Fibroblast of gingiva (primary cell): ENCODE data around the gene VRTN.
A peak's percentile ranks its signal among the peaks of the same experiment; 100 is the strongest.
"Not testable (repeated sequence)": the region's sequence is repeated elsewhere in the genome, so short reads cannot be mapped to it uniquely, and the experiment has no call there.

Experiments used
- DNase-seq: peaks from one replicate; pipeline ENCODE4 v3.0.0-alpha.2; 2011; ENCODE audit warnings: low read depth

VRTN gene

DNA sequence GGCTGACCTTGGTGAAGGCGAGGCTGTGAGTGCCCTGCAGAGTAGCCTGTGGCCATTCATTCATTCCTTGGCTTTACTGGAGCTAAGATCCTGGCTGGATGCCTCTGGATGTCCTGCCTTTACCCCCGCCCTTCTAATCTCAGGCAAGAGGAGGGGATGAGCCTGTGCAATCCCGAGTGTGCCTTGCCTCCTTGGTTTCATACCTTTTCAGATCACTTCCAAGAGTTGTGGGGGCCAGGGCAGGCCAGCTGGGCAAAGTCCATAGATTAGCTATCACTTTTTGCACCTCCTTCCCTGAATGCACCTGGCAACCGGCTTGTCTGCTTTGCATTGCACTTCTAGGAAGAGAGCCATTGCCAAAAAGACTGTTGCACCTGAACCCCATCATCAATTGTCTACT, 1.5 kb downstream of the VRTN start:
- no peak for DNase-seq

DNA sequence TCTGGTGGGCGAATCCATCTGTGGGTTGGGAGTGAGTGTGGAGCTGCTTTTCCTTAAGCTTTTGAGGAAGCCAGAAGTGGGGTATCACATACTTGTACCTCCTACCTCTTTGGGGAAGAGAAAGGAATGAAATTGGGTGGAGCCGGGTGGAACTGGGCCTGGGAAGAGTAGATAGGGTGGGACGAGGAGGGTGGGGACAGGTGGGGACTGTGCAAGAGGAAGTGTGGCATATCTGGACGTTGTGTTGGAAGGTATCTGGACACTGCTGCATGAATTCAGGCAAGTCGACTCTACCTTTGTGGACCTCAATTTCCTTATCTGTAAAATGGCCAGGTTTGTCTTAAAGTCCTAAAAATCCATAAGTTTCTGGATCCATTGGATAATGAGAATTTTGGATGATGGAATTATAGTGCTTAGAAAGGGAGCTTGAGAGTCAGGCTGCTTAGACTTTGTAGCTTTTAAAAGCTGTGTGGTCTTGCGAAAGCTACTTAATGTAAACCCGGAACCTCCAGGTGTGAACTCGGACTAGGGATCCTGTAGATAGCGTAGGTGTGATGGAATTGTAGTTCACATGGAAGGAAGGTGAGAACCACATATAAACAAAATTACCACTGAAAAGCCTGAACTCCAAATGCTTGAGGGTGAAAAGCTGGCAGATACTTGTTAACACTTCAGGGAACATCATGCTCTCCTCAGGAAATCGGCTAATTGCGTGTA, 2.1 kb downstream of the VRTN start:
- no peak for DNase-seq

DNA sequence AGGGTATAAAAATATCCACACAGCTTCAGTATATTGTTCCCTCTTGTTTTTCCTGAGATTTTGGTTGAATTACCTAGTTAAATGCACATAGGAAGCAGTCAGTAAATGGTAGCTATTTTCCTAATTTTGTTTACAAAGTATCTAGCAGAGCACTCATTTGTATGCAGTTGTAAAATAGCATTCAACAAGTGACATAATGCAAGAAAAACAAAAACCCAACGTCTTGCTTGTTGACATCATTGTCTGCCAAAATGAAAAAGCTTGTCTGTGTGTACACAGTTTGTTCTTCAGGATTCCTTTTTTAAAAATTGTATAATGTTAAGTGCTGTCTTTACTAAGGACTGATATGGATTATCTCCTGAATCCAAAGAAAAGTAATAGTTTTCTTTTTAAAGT, 2.7 kb downstream of the VRTN start:
- DNase-seq: no peak

DNA sequence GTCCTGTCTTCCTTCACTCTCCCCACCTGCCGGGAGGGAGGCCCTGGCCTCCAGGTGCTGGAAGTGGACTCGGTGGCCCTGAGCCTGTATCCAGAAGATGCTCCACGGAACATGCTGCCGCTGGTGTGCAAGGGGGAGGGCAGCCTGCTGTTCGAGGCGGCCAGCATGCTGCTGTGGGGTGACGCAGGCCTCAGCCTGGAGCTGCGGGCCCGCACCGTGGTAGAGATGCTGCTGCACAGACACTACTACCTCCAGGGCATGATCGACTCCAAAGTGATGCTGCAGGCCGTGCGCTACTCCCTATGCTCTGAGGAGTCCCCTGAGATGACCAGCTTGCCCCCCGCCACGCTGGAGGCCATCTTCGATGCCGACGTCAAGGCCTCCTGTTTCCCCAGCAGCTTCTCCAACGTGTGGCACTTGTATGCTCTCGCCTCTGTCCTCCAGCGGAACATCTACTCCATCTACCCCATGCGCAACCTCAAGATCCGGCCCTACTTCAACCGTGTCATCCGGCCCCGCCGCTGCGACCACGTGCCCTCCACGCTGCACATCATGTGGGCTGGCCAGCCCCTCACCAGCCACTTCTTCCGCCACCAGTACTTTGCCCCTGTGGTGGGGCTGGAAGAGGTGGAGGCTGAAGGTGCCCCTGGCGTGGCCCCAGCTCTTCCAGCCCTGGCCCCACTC, 8.8 kb downstream of the VRTN start:
- DNase-seq: no peak

DNA sequence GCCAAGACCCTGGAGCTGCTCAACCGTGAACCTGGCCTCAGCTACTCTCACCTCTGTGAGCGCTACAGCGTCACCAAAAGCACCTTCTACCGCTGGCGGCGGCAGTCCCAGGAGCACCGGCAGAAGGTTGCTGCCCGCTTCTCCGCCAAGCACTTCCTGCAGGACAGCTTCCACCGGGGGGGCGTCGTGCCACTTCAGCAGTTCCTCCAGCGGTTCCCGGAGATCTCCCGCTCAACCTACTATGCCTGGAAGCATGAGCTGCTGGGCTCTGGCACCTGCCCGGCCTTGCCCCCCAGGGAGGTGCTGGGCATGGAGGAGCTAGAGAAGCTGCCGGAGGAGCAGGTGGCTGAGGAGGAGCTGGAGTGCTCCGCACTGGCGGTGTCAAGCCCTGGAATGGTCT, 9.3 kb downstream of the VRTN start:
- DNase-seq: no peak

DNA sequence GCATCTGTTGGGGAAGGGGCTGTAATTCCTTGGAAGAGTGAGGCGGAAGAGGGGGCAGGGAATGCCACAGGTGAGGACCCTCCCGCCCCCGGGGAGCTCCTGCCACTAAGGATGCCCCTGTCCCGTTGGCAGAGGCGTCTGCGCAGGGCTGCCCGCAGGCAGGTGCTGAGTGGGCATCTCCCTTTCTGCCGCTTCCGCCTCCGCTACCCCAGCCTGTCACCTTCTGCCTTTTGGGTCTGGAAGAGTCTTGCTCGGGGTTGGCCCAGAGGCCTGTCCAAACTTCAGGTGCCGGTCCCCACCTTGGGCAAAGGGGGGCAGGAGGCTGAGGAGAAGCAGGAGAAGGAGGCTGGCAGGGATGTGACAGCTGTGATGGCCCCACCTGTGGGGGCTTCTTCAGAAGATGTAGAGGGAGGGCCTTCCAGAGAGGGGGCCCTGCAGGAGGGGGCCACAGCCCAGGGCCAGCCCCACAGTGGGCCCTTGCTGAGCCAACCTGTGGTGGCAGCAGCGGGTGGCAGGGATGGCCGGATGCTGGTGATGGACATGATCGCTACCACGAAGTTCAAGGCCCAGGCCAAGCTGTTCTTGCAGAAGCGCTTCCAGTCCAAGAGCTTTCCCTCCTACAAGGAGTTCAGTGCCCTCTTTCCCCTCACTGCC, 10.0 kb downstream of the VRTN start:
- no peak for DNase-seq

DNA sequence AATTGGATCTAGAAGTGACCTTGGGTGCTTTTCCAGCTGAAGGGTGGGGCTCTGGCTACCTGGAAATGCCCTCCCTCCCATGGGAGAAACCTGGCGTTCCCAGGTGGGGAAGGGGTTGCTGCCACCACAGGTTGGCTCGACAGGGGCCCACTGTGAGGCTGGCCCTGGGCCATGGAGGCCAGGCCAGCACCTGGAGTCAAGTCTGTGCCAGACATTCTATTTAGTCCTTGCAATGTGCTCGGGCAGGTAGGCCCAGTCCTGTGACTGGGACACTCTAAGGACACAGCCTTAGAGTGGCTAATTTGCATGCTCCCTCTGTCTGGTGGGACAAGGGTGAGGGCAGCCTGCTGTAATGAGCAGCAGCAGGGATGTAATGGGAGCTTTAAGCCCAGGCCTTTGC, 11.9 kb downstream of the VRTN start:
- no peak for DNase-seq

DNA sequence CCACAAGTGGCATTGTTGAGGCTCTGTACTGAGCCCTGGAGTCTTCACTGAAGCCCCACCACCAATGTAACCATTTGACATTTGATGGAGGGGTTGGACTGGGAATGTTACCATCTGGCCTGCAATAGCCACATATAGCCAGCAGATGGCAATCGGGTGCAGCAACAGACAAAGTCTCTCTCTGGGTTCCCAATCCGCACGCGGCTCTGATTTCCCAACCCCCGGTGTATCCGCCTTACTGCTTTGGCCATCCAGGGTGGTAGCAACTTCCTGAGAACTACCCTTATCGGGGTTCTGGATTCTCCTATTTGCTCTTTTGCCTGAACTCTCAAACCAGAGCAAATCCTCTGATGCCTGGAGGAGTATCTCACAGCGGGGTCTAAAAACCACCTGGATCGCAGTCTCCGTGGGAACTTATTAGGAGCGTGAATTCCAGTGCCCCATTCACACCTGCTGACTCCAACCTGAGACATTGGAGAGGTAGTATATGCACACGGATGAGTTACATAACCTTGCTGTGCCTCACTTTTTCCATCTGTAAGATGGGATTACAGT, 14.2 kb downstream of the VRTN start:
- DNase-seq: peak; percentile 69

DNA sequence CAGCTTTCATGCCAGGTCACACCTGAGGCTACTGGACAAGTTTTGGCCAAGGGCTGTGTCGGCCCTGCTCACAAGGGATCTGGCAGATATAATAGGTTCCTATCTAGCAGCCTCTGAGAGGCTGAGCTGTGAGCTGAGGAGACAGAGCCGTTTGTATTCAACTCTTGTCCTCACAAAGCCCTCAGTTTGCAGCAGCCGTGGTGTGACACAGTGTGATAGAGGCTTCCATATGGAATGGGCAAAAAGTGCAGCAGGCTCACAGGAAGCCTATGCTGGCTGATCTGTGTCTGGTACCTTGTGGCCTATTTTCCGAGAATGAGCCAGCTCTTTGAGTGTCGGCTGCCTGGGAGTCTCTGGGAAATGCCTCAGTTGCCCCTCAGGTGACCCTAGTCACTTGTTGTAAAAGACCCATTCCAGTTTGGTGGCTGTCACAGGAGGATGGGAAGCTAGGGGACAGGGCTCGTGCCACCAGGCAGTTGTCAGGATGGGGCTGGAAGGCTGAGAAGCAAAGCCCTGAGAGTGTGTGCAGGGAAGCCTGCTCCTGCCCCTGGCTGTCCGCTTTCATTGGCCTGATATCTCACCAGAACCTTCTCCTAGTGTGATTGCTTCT, 16.1 kb downstream of the VRTN start:
- no peak for DNase-seq

DNA sequence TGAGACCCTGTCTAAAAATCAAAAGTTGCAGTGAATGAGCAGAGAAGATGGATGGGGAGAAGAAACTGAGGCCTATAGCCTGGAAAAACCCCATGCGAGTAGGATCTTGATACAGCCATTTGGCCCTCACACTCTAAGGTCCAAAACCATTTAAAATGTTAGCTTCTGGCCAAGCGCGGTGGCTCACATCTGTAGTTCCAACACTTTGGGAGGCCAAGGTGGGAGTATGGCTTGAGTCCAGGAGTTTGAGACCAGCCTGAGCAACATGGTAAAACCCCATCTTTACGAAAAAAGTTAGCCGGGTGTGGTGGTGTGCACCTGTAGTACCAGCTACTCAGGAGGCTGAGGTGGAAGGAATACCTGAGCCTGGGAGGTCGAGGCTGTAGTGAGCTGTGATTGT, 19.8 kb downstream of the VRTN start:
- no peak for DNase-seq

DNA sequence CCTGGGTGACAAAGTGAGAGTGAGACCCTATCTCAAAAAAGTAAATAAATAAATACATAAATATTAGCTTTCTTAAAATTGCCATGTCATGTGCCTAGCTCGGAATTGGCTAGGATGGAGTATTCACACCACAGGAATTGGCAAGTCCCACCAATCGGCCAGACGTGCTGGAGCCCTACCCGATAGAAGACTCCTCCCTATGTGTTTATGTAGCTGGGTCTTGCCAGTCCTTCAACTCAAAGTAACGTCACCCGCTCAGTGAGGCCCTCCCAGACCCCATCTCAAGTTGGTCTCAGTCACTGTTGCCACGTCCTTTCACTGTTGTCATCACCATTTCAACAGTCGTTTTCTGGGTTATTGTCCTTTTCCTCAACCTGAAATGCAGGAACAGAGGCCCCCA, 20.2 kb downstream of the VRTN start:
- DNase-seq: no peak

DNA sequence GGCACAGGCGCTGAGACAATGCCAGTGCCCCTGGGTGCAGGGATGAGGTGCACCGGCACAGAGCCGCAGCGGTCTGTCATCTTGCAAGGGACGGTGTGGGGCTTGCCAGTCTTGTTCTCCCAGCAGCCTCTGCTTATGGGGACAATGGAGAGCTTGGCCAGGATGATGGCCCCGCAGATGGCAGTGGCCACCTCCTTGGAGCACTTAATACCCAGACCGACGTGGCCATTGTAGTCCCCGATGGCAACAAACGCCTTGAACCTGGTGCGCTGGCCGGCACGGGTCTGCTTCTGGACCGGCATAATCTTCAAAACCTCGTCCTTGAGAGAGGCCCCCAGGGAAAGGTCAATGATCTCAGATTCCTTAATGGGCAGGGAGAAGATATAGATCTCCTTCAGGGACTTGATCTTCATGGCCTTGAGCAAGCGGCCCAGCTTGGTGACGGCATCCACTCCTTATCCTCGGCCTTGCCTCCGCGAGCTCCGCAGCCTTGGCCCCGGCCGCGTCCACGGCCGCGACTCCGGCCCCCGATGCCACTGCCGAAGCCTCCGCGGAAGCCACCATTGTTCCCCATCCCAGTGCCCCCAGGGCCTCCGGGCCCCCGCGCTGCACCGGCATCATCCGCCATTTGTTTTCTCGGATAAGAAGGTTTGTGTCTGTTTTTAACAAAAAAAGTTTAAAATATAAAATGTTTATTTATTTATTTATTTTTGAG, 29.9 kb downstream of the VRTN start:
- DNase-seq: no peak

DNA sequence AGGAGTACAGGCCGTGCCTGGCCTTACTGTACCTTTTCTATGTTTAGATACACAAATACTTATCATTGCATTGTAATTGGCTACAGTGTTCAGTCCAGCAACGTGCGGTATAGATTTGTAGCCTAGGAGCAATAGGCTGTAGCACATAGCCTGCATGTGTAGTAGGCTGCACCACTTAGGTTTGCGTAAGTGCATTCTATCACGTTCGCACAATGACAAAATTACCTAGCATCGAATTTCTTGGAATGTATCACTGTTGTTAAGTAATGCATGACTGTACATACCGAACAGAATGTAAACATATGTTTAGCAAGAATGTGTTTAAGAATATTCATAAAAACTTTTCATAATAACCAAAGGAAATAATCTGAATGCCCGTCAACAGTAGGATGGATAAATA, 31.9 kb downstream of the VRTN start:
- peak; percentile 29 for DNase-seq

DNA sequence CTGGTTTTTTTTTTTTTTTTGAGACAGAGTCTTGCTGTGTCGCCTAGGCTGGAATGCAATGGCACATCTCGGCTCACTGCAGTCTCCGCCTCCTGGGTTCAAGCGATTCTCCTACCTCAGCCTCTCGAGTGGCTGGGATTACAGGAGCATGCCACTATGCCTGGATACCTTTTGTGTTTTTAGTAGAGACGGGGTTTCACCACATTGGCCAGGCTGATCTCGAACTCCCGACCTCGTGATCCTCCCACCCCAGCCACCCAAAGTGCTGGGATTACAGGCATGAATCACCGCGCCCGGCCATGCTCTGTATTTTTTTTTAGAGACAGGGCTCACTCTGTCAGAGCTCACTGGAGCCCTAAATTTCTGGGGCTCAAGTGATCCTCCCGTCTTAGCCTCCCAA, 32.6 kb downstream of the VRTN start:
- no peak for DNase-seq

DNA sequence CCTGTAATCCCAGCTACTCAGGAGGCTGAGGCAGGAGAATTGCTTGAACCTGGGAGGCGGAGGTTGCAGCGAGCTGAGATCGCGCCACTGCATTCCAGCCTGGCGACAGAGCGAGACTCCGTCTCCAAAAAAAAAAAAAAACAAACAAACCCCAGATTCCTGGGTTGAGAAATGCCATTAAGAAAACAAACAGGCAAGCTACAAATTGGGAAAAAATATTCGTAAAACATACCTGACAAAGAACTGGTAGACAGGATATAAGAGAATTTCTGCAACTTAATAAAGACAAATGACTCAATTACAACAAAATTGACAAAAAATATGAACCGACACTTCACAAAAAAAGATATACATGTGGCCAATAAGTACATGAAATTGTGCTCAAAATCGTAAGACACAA, 33.3 kb downstream of the VRTN start:
- DNase-seq: not testable (repeated sequence)

DNA sequence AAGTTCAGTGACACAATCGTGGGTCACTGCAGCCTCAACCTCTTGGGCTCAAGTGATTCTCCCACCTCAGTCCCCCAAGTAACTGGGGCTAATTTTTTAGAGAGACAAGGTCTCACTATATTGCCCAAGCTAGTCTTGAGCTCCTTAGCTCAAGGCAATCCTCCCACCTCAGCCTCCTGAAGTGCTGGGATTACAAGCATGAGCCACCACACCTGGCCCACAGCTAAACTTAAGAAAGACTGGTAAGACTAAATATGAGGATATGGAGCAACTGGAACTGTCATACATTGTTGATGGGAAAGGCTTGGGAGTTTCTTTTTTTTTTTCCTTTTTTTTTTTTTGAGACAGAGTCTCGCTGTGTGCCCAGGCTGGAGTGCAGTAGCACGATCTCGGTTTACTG, 34.0 kb downstream of the VRTN start:
- DNase-seq: no peak

DNA sequence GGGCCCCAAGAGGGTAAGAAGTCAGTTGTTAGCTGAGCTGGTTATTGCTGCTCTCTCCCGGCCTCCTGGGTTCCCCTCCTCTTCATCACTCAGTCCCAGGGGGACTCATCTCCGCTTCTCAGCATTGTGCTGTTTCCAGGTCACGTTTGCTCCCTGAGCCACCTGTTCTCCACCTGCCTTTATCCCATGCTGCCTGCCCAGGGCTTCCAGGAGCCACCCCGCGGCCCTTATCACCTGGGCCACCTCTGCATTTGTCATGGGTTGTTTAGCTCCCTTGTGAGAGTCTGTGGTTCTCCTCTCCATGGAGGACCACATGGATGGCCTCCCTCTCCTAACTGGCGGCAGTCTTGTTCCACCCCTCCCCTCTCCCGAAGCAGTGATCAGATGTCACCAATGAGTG, 41.7 kb downstream of the VRTN start:
- no peak for DNase-seq

DNA sequence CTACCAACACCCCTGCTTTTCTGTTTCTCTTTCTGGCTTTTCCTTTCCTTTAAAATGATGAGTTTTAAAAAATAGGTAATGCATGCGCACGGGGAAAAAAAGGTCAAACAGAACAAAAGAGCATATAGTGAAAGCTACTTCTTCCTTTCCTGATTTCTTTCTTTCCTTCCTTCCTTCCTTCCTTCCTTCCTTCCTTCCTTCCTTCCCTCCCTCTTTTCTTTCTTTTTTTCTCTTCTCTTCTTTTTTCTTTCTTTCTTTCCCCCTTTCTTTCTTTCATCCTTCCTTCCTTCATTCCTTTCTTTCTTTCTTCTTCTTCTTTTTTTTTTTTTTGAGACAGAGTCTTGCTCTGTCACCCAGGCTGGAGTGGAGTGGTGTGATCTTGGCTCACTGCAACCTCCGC, 42.2 kb downstream of the VRTN start:
- DNase-seq: not testable (repeated sequence)

DNA sequence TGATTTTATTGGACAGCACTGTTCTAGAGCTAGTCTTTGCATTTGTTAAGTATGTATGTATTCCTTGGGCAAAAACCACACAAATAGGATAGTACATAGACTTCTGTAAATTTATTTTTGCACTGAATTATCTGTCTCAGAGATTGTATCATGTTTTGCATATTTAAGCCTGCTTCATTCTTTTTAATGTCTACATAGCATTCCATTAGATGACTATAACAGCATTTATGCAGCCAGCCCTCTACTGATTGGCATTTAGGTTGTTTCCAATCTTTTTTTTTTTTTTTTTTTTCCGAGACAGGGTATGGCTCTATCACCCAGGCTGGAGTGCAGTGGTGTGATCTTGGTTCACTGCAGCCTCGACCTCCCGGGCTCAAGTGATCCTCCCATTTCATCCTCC, 43.2 kb downstream of the VRTN start:
- DNase-seq: no peak

DNA sequence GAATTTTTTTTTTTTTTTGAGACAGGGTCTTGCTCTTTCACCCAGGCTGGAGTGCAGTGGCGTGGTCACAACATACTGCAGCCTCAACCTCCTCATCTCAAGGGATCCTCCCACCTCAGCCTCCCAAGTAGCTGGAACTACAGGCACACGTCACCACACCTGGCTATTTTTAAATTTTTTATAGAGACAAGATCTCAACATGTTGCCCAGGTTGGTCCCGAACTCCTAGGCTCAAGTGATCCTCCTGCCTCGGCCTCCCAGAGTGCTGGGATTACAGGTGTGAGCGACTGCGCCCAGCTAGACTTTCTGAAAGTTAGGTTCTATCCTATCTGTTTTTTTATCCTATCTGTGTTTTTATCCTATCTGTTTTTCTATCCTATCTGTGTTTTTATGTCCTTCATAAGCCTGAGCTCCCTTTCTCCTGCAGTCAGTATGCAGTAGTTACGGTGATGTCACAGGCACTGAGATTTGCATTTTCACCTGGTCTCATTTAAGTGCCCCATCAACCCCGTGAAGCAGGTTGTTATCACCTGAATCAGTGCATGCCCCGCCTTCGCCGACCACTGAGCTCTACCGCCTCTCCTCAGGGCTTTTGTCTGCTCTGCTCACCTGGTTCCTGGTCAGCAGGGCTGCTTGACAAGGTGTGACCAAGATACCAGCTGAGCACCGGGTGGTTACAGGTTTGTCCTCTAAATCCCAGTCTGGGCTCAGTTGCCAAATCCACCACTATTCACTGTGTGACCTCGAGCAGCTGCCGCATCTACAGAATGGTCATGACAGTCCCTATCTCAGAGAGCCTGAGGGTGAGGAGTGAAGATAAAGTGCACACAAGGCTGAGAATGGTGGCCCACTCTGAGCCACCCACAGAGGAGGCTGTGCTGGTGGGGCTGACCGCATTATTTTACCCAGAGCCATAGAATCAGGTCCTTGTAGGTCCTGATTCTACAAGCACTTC, 44.6 kb downstream of the VRTN start:
- DNase-seq: no peak

DNA sequence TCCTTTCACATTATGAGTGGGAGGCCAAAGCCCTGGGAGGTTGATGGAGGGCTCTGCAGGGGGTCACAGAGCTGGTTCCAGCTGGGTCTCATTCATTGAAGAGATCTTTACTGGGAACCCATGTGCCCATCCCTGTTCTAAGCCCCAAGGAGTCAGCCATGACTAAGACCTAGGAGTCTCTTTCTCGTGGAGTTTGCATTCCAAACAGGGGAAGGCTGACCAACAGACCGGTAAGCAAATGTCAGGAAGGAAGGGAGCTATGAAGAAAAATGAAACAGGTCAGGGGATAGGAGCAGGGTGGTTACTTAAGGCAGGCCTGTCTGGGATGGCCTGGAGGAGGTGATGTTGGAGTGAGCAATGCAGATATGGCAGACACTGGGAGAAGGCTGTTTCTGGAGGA, 46.3 kb downstream of the VRTN start:
- no peak for DNase-seq
